HCT116 (cell line): Measurements from ENCODE around the gene TAS1R1. TPM values are rescaled to one million over a fixed set of nuclear protein-coding genes. Genes with fewer than 3 reads are reported as not detected.

Source experiments
- ATAC-seq: fragments of 200-7000 bp; cut with Tn5 transposase; 2 replicates; pipeline ENCODE4 v1.9.1; 2020; ENCODE audit warnings: mild to moderate bottlenecking, moderate library complexity
- BruUV-seq: library from RNA; stranded (reverse); fragments of 400-500 nt; replicated peaks from 2 replicates; lab custom pipeline; 2021; lab: Mats Ljungman, UMichigan
- CTCF ChIA-PET: fragments of 300-600 bp; sonication (Branson Sonifier 250); formaldehyde crosslinking; loops from one replicate; lab custom pipeline; 2021; ENCODE audit warnings: antibody characterized with exemption; lab: Charles Lee
- POLR2A ChIA-PET: fragments of 300-600, 350-600 bp; sonication (Branson Sonifier 250); formaldehyde crosslinking; loops from one replicate; lab custom pipeline; 2021; ENCODE audit warnings: antibody characterized with exemption; lab: Charles Lee
- RAD21 ChIA-PET, 2 experiments: fragments of 300-600 bp; sonication (Branson Sonifier 250); formaldehyde crosslinking; loops; one replicate each; lab custom pipeline; 2023; ENCODE audit warnings: low total read pairs in 2 of 2; ENCODE audit not compliant: uncharacterized antibody in 2 of 2, unreplicated experiment in 2 of 2, low non-redundant PET in 1 of 2; lab: Charles Lee
- DNase-seq: peaks from one replicate; pipeline ENCODE4 v3.0.0-alpha.2; 2010; ENCODE audit warnings: low read depth, low spot score
- H2AFZ ChIP-seq: fragments of 200-600 bp; shearing (Covaris generic), sonication (generic); 2 replicates; pipeline ENCODE4 v1.6.1; 2017; ENCODE audit warnings: low read depth, mixed run types, mixed read lengths, antibody characterized with exemption, low read length; ENCODE audit not compliant: poor library complexity, severe bottlenecking
- H3K27ac ChIP-seq: 2 replicates; pipeline ENCODE4 v1.5.1; 2012; ENCODE audit warnings: low read depth, low read length
- H3K27me3 ChIP-seq: fragments of 200-600 bp; sonication (generic); 2 replicates; pipeline ENCODE4 v1.6.1; 2016; ENCODE audit warnings: mixed run types, low read length, mixed read lengths; ENCODE audit not compliant: insufficient read depth
- H3K36me3 ChIP-seq, 2 experiments: fragments of 200-500 bp in 1 of 2; fragments of 200-600 bp in 1 of 2; sonication (Bioruptor generic) in 1 of 2; sonication (generic) in 1 of 2; 2 replicates each; pipeline versions ENCODE4 v1.5.1 to v1.6.1; 2014 to 2016; ENCODE audit warnings: low read length in 2 of 2, inconsistent platforms in 1 of 2, mixed read lengths in 1 of 2, mixed run types in 1 of 2; ENCODE audit not compliant: insufficient read depth in 2 of 2, control insufficient read depth in 1 of 2
- H3K4me1 ChIP-seq, 2 experiments: fragments of 200-600 bp in 1 of 2; sonication (generic) in 1 of 2; 2 replicates each; pipeline versions ENCODE4 v1.5.1 to v1.6.1; 2012 to 2017; ENCODE audit warnings: low read length in 2 of 2, inconsistent platforms in 1 of 2, mild to moderate bottlenecking in 1 of 2, mixed read lengths in 1 of 2, mixed run types in 1 of 2, moderate library complexity in 1 of 2; ENCODE audit not compliant: insufficient read depth in 2 of 2, control insufficient read depth in 1 of 2
- H3K4me2 ChIP-seq: fragments of 200-600 bp; sonication (generic); 2 replicates; pipeline ENCODE4 v1.6.1; 2017; ENCODE audit warnings: mixed run types, low read length, mixed read lengths
- H3K4me3 ChIP-seq, 2 experiments: fragments of 200-600 bp in 1 of 2; sonication (generic) in 1 of 2; replicated peaks in 1 of 2; 2 replicates each; pipeline ENCODE4 v1.5.1; 2011 to 2016; ENCODE audit warnings: low read length in 2 of 2, control low read depth in 1 of 2, low read depth in 1 of 2, mild to moderate bottlenecking in 1 of 2, mixed read lengths in 1 of 2, mixed run types in 1 of 2
- H3K79me2 ChIP-seq: fragments of 200-600 bp; sonication (generic); 2 replicates; pipeline ENCODE4 v1.6.1; 2017; ENCODE audit warnings: mild to moderate bottlenecking, mixed run types, low read length, moderate library complexity, mixed read lengths; ENCODE audit not compliant: insufficient read depth
- H3K9ac ChIP-seq: fragments of 200-600 bp; sonication (generic); 2 replicates; pipeline ENCODE4 v1.6.1; 2016; ENCODE audit warnings: low read length, mixed read lengths
- H3K9me2 ChIP-seq: fragments of 200-600 bp; sonication (generic), shearing (Covaris generic); 2 replicates; pipeline ENCODE4 v1.6.1; 2017; ENCODE audit warnings: mixed run types, mild to moderate bottlenecking, moderate library complexity; ENCODE audit not compliant: insufficient read depth
- H3K9me3 ChIP-seq, 2 experiments: fragments of 200-500 bp in 1 of 2; fragments of 200-600 bp in 1 of 2; sonication (Bioruptor generic) in 1 of 2; sonication (generic) in 1 of 2; 2 replicates each; pipeline ENCODE4 v1.6.1; 2014 to 2017; ENCODE audit warnings: low read length in 2 of 2, mixed read lengths in 2 of 2, inconsistent platforms in 1 of 2, low read depth in 1 of 2, mild to moderate bottlenecking in 1 of 2, mixed run types in 1 of 2, moderate library complexity in 1 of 2; ENCODE audit not compliant: control insufficient read depth in 1 of 2, insufficient read depth in 1 of 2
- H4K20me1 ChIP-seq: fragments of 200-600 bp; sonication (generic), shearing (Covaris generic); 2 replicates; pipeline ENCODE4 v1.6.1; 2017; ENCODE audit warnings: mixed run types, mild to moderate bottlenecking, moderate library complexity; ENCODE audit not compliant: insufficient read depth
- CBX3 ChIP-seq: IDR thresholded peaks from 2 replicates; pipeline ENCODE4 v1.6.1; 2012; ENCODE audit warnings: low read depth
- CEBPB ChIP-seq: IDR thresholded peaks from 2 replicates; pipeline ENCODE4 v1.6.1; 2012; ENCODE audit warnings: low read depth
- EGR1 ChIP-seq: IDR thresholded peaks from 2 replicates; pipeline ENCODE4 v1.6.1; 2012; ENCODE audit warnings: low read depth
- ELF1 ChIP-seq: IDR thresholded peaks from 2 replicates; pipeline ENCODE4 v1.6.1; 2012; ENCODE audit warnings: low read depth, borderline replicate concordance
- EZH2phosphoT487 ChIP-seq: fragments of 200-600 bp; IDR thresholded peaks from 2 replicates; pipeline ENCODE4 v1.6.1; 2018; ENCODE audit warnings: antibody characterized with exemption, borderline replicate concordance
- FOSL1 ChIP-seq: IDR thresholded peaks from 2 replicates; pipeline ENCODE4 v1.6.1; 2012; ENCODE audit warnings: low read depth
- JUND ChIP-seq: IDR thresholded peaks from 2 replicates; pipeline ENCODE4 v1.6.1; 2012
- POLR2A ChIP-seq: IDR thresholded peaks from 2 replicates; pipeline ENCODE4 v1.7.0; 2011; ENCODE audit warnings: borderline replicate concordance; ENCODE audit not compliant: insufficient read depth, insufficient read length; ENCODE audit errors: extremely low read depth
- POLR2AphosphoS5 ChIP-seq: IDR thresholded peaks from 2 replicates; pipeline ENCODE4 v1.6.1; 2011; ENCODE audit warnings: mild to moderate bottlenecking, low read depth, low read length, moderate library complexity
- RAD21 ChIP-seq: IDR thresholded peaks from 2 replicates; pipeline ENCODE4 v1.6.1; 2012; ENCODE audit warnings: low read depth, mild to moderate bottlenecking
- SIN3A ChIP-seq: IDR thresholded peaks from 2 replicates; pipeline ENCODE4 v1.6.1; 2012; ENCODE audit warnings: low read depth
- SP1 ChIP-seq: IDR thresholded peaks from 2 replicates; pipeline ENCODE4 v1.6.1; 2012; ENCODE audit warnings: low read depth
- SRF ChIP-seq: IDR thresholded peaks from 2 replicates; pipeline ENCODE4 v1.6.1; 2012; ENCODE audit warnings: low read depth
- TCF7L2 ChIP-seq: IDR thresholded peaks from 2 replicates; pipeline ENCODE4 v1.7.0; 2011; ENCODE audit warnings: borderline replicate concordance, inconsistent platforms; ENCODE audit not compliant: insufficient read depth, insufficient read length; ENCODE audit errors: extremely low read depth
- YY1 ChIP-seq: IDR thresholded peaks from 2 replicates; pipeline ENCODE4 v1.6.1; 2011; ENCODE audit warnings: low read length, low read depth, moderate library complexity, mild to moderate bottlenecking; ENCODE audit not compliant: insufficient replicate concordance; ENCODE audit errors: extremely low read depth
- ZFX ChIP-seq: fragments of 450-650 bp; IDR thresholded peaks from 2 replicates; pipeline ENCODE4 v1.6.1; 2017
- ZNF274 ChIP-seq: fragments of 200-500 bp; sonication (Bioruptor generic); IDR thresholded peaks from 2 replicates; pipeline ENCODE4 v1.6.1; 2014; ENCODE audit warnings: mild to moderate bottlenecking, low read depth, low read length, inconsistent platforms
- intact Hi-C: fragments of 100-400 bp; cut with micrococcal nuclease; formaldehyde crosslinking; loops from 2 replicates; pipeline ENCODE4 v1.10.0; 2022
- total RNA-seq: library from RNA; stranded (reverse); gene quantifications from one replicate; pipeline ENCODE4 v1.2.1, GENCODE V29; 2021; ENCODE audit not compliant: unreplicated experiment
- TF ChIP-seq, protein P1 (sequence below), 3 experiments: fragments of 200-600 bp in 1 of 3; sonication (generic) in 1 of 3; IDR thresholded peaks in 2 of 3; conservative IDR thresholded peaks in 1 of 3; 2 replicates each; pipeline ENCODE4 v1.5.1; 2012 to 2017; ENCODE audit warnings: low read depth in 2 of 3, low read length in 2 of 3, antibody characterized with exemption in 1 of 3, borderline replicate concordance in 1 of 3, control low read depth in 1 of 3, mild to moderate bottlenecking in 1 of 3, mixed read lengths in 1 of 3, mixed run types in 1 of 3, moderate library complexity in 1 of 3; ENCODE audit not compliant: insufficient read depth in 1 of 3
- TF ChIP-seq, protein P2 (sequence below): IDR thresholded peaks from 2 replicates; pipeline ENCODE4 v1.6.1; 2012
- TF ChIP-seq, protein P3 (sequence below): IDR thresholded peaks from 2 replicates; pipeline ENCODE4 v1.6.1; 2012

TAS1R1 gene
- total RNA-seq, 1 experiment from 2014 or later = not detected

DNA sequence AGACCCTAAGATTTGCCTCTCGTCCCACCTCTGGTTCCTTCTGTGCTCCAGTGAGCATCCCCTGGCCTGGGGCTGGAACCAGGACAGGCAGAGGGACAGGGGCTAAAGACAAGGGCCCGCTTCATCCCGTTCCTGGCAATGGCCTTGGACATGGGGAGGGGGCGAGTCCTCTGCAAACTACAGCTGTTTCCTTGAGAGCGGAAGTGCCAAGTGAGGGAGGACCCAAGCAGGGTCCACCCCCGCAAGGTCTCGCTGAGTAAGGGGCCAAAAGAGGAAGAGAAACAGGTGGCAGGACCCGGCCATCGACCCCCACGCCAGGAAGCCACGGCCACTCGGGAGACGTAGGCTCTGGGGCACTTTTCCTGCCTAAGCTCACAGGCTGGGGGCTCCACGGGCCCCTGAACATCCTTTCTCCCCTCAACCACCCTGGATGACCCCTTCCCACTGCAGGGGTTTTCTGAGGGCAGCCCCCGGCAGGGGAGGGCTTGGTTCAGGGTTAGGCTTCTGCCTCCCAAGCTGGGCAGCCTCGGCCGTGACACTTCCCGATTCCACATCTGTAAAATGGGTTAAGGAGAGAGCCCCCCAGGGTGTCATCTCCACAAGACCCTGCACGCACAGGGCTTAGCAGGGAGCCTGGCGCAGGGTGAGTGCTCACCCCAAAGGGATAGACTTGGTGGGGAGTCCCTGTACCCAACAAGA is 45.7 kb upstream of the TAS1R1 start:
- DNase-seq (no peak), ATAC-seq (no peak)
- Histone ChIP-seq H3K4me2 (no peak overlapping the region), H4K20me1 (no peaks in the 10 kb centered on the region), H3K36me3 (no peaks in the 10 kb centered on the region), H3K9ac (no peak overlapping the region), H3K9me3 (no peaks in the 10 kb centered on the region), H3K27me3 (no peaks in the 10 kb centered on the region), H3K4me1 (no peaks in the 10 kb centered on the region), H3K79me2 (no peaks in the 10 kb centered on the region), H2AFZ (no peak overlapping the region)
- ChIA-PET RAD21 (no interaction called here), POLR2A (no interaction called here), CTCF (no interaction called here)
- no TSS peak for BruUV-seq
- TF ChIP-seq RAD21 = no peak
- no peak for TF ChIP-seq CEBPB
- no peak for TF ChIP-seq SP1
- TF ChIP-seq YY1 = no peak
- TF ChIP-seq EZH2phosphoT487 = no peak
- TF ChIP-seq TCF7L2 = no peak
- TF ChIP-seq POLR2AphosphoS5 = no peak
- no peak for TF ChIP-seq FOSL1
- TF ChIP-seq JUND = no peak
- TF ChIP-seq CBX3 = no peak
- TF ChIP-seq, protein P1, sequence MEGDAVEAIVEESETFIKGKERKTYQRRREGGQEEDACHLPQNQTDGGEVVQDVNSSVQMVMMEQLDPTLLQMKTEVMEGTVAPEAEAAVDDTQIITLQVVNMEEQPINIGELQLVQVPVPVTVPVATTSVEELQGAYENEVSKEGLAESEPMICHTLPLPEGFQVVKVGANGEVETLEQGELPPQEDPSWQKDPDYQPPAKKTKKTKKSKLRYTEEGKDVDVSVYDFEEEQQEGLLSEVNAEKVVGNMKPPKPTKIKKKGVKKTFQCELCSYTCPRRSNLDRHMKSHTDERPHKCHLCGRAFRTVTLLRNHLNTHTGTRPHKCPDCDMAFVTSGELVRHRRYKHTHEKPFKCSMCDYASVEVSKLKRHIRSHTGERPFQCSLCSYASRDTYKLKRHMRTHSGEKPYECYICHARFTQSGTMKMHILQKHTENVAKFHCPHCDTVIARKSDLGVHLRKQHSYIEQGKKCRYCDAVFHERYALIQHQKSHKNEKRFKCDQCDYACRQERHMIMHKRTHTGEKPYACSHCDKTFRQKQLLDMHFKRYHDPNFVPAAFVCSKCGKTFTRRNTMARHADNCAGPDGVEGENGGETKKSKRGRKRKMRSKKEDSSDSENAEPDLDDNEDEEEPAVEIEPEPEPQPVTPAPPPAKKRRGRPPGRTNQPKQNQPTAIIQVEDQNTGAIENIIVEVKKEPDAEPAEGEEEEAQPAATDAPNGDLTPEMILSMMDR (IDR thresholded peaks at IDR 0.05 in 2 of 3, conservative IDR thresholded peaks at IDR 0.05 in 1 of 3; ENCODE audit: borderline replicate concordance in 1 of 3, insufficient read depth in 1 of 3, low read depth in 2 of 3, low read length in 2 of 3) = no peak
- no peak for TF ChIP-seq ZNF274
- TF ChIP-seq SIN3A = no peak
- TF ChIP-seq SRF = no peak
- TF ChIP-seq ELF1 = no peak
- TF ChIP-seq, protein P2, sequence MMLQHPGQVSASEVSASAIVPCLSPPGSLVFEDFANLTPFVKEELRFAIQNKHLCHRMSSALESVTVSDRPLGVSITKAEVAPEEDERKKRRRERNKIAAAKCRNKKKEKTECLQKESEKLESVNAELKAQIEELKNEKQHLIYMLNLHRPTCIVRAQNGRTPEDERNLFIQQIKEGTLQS = no peak
- TF ChIP-seq, protein P3, sequence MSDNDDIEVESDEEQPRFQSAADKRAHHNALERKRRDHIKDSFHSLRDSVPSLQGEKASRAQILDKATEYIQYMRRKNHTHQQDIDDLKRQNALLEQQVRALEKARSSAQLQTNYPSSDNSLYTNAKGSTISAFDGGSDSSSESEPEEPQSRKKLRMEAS = no peak
- TF ChIP-seq ZFX = no peak
- TF ChIP-seq EGR1 = no peak
- no peak for TF ChIP-seq POLR2A
- TF ChIP-seq, all 23 proteins: peak for 0
- Histone ChIP-seq H3K27ac (no peak overlapping the region), H3K4me3 (no peak overlapping the region), H3K9me2 (no peaks in the 10 kb centered on the region)
- intact Hi-C loops = no loop called here
